ENCODE data around the gene TMEM203. TPM values are rescaled to one million over a fixed set of nuclear protein-coding genes. Genes with fewer than 3 reads are reported as not detected.

Gene TMEM203
- total and polyA plus RNA-seq, 2 of the 13 experiments (the other 11 are each of a cell fraction or from before 2014, with no cell fraction given) = 23.4 to 36.7 TPM

DNA sequence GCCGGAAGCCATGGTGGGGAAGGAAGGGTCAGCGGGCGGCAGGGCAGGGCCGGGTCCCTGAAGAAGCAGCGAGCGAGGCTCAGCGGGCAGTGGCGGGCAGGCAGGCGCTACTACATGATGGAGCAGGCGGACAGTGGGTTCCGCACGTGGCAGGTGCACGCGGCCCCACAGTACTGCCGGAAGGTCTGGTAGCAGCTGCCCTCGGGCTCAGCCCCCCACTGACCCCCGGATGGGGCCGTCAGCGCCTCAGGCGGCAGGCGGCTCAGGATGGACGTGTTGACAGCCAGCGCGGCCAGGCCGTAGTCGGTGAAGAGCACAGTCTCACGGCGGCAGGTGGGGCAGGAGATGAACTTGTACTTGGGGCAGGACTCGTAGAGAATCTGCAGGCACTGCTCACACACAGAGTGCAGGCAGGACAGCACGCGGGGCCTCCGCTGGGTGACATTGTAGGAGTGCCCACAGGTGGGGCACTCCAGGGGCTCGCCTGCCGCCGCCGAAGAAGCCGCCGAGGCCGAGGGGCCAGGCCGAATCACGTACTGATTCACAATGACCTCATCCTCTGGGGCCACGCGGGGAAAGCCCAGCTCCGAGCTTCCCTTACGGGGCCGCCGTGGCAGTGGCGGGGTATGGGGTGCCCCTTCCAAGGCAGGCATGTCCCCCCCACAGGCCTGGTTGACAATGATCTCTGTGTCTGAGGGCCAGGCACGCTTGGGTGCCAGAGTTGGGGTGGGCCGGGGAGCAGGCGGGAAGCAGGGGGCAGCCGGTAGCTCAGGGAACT, 15.1 kb upstream of the TMEM203 start (continued):
- TF ChIP-seq MTA1 (CRISPR knock-in tag; IDR thresholded peaks at IDR 0.05; ENCODE audit: borderline replicate concordance) (0 out of 2 replicates have a peak, but pooled peaks have one; percentile 23), HNRNPL (IDR thresholded peaks at IDR 0.05; ENCODE audit: low read depth, low read length) (0 out of 2 replicates have a peak, but pooled peaks have one; percentile 31), ZNF20 (CRISPR knock-in tag; IDR thresholded peaks at IDR 0.05) (no peak), PAF1 (CRISPR knock-in tag; IDR thresholded peaks at IDR 0.05) (no peak), PRPF4 (IDR thresholded peaks at IDR 0.05; ENCODE audit: low read depth, low read length, poor library complexity, severe bottlenecking) (peak; percentile 25)
- TF ChIP-seq, protein P1, sequence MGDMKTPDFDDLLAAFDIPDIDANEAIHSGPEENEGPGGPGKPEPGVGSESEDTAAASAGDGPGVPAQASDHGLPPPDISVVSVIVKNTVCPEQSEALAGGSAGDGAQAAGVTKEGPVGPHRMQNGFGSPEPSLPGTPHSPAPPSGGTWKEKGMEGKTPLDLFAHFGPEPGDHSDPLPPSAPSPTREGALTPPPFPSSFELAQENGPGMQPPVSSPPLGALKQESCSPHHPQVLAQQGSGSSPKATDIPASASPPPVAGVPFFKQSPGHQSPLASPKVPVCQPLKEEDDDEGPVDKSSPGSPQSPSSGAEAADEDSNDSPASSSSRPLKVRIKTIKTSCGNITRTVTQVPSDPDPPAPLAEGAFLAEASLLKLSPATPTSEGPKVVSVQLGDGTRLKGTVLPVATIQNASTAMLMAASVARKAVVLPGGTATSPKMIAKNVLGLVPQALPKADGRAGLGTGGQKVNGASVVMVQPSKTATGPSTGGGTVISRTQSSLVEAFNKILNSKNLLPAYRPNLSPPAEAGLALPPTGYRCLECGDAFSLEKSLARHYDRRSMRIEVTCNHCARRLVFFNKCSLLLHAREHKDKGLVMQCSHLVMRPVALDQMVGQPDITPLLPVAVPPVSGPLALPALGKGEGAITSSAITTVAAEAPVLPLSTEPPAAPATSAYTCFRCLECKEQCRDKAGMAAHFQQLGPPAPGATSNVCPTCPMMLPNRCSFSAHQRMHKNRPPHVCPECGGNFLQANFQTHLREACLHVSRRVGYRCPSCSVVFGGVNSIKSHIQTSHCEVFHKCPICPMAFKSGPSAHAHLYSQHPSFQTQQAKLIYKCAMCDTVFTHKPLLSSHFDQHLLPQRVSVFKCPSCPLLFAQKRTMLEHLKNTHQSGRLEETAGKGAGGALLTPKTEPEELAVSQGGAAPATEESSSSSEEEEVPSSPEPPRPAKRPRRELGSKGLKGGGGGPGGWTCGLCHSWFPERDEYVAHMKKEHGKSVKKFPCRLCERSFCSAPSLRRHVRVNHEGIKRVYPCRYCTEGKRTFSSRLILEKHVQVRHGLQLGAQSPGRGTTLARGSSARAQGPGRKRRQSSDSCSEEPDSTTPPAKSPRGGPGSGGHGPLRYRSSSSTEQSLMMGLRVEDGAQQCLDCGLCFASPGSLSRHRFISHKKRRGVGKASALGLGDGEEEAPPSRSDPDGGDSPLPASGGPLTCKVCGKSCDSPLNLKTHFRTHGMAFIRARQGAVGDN (CRISPR knock-in tag; IDR thresholded peaks at IDR 0.05) = peak; percentile 33; the same call in 1 of the 2 replicates

DNA sequence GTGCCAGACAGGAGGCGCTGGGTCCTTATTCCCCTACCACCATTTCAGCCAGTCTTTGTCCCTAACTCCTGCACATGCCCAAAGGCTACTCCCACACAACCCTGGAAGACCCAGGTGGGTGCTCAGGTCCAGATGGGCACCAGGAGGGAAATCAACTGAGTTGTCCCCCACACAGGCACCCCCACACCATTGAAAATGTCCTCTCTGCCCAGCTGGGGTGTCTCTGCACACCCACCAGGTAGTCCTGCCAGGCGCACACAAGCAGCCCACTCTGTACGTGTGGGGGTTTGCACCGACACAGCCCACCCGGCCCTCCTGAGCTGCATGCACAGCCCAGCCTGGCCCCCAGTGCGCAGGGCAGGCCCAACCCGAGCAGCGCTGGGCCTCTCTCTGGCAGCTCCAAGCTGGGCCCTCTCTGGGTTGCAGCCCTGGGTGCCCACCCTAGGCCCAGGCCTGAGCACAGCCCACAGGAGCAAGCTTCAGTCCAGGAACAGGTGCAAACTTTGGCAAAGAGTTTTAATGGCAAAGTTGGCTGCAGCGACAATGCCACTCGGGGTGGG, 14.4 kb upstream of the TMEM203 start:
- Histone ChIP-seq H3K9ac (ENCODE audit: insufficient read depth, low read depth, low read length) (no peak overlapping the region), H3K9me3 (ENCODE audit: low read length) (no peaks in the 10 kb centered on the region), H3K4me3 (replicated peaks in 1 of 3; ENCODE audit: insufficient read depth in 1 of 3, low read depth in 2 of 3, low read length in 3 of 3) (no peak overlapping the region), H2AFZ (ENCODE audit: low read length) (no peak overlapping the region), H3K79me2 (ENCODE audit: insufficient read depth, low read length) (peaks cover 3% of the 10 kb centered on the region), H3K4me2 (ENCODE audit: low read depth, low read length) (no peak overlapping the region), H3K27me3 (ENCODE audit: control insufficient read depth in 1 of 2, insufficient read depth in 2 of 2, low read length in 2 of 2) (no peaks in the 10 kb centered on the region; a peak in 1 of 5 replicates), H3K27ac (ENCODE audit: extremely low read length, insufficient read depth, low read length) (no peak overlapping the region), H3K4me1 (ENCODE audit: insufficient read depth, low read length) (peaks cover 45% of the 10 kb centered on the region), H3K36me3 (replicated peaks in 1 of 2; ENCODE audit: control insufficient read depth in 1 of 2, insufficient read depth in 2 of 2, low read length in 2 of 2) (no peaks in the 10 kb centered on the region), H4K20me1 (ENCODE audit: insufficient read depth, low read length) (peaks cover 4% of the 10 kb centered on the region; the same call in 1 of the 2 replicates)
- 96% methylated on average over 5 of the region's 10 CpGs for WGBS (ENCODE audit: low lambda C conversion rate)
- ChIA-PET CTCF (ENCODE audit: low intra/inter-chr PET ratio, low total read pairs) (no interaction called here), POLR2A (interaction anchor here (0.6 to 13.4 kb wide), 6 partner anchors 15 to 92 kb away, joined by 3 to 225 read pairs (median 8); partner anchors contain the start of genes NDOR1, TMEM203, TPRN and TUBB4B)
- ATAC-seq = no peak
- BruUV-seq (replicated peaks) = no TSS peak
- intact Hi-C loops (cut with micrococcal nuclease; ENCODE audit: unreplicated experiment) = no loop called here
- no peak for FAIRE-seq
- in situ Hi-C loops (cut with HindIII; ENCODE audit: extremely low pct_ligation_motif_present, low pct_unique_long_range_greater_than_20kb) = no loop called here
- DNase-seq (ENCODE audit: low spot score) = no peak
- no peak for TF ChIP-seq ZNF766 (CRISPR knock-in tag; IDR thresholded peaks at IDR 0.05; ENCODE audit: borderline replicate concordance)
- TF ChIP-seq MAFG (CRISPR knock-in tag; IDR thresholded peaks at IDR 0.05) = no peak
- TF ChIP-seq, protein P2, sequence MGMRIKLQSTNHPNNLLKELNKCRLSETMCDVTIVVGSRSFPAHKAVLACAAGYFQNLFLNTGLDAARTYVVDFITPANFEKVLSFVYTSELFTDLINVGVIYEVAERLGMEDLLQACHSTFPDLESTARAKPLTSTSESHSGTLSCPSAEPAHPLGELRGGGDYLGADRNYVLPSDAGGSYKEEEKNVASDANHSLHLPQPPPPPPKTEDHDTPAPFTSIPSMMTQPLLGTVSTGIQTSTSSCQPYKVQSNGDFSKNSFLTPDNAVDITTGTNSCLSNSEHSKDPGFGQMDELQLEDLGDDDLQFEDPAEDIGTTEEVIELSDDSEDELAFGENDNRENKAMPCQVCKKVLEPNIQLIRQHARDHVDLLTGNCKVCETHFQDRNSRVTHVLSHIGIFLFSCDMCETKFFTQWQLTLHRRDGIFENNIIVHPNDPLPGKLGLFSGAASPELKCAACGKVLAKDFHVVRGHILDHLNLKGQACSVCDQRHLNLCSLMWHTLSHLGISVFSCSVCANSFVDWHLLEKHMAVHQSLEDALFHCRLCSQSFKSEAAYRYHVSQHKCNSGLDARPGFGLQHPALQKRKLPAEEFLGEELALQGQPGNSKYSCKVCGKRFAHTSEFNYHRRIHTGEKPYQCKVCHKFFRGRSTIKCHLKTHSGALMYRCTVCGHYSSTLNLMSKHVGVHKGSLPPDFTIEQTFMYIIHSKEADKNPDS (CRISPR knock-in tag; IDR thresholded peaks at IDR 0.05) = no peak
- TF ChIP-seq ZBTB8A (CRISPR knock-in tag; IDR thresholded peaks at IDR 0.05; ENCODE audit: borderline replicate concordance, low read depth) = no peak
- 0 out of 2 replicates have a peak, but pooled peaks have one; percentile 20 for TF ChIP-seq ZFY (CRISPR knock-in tag; IDR thresholded peaks at IDR 0.05)
- no peak for TF ChIP-seq SMARCC2 (IDR thresholded peaks at IDR 0.05)
- TF ChIP-seq ZC3H13 (CRISPR knock-in tag; IDR thresholded peaks at IDR 0.05) = peak; percentile 93
- TF ChIP-seq DR1 (CRISPR knock-in tag; IDR thresholded peaks at IDR 0.05) = no peak
